Measurements from ENCODE around the gene HDAC4.

- TF ChIP-seq, protein P1, sequence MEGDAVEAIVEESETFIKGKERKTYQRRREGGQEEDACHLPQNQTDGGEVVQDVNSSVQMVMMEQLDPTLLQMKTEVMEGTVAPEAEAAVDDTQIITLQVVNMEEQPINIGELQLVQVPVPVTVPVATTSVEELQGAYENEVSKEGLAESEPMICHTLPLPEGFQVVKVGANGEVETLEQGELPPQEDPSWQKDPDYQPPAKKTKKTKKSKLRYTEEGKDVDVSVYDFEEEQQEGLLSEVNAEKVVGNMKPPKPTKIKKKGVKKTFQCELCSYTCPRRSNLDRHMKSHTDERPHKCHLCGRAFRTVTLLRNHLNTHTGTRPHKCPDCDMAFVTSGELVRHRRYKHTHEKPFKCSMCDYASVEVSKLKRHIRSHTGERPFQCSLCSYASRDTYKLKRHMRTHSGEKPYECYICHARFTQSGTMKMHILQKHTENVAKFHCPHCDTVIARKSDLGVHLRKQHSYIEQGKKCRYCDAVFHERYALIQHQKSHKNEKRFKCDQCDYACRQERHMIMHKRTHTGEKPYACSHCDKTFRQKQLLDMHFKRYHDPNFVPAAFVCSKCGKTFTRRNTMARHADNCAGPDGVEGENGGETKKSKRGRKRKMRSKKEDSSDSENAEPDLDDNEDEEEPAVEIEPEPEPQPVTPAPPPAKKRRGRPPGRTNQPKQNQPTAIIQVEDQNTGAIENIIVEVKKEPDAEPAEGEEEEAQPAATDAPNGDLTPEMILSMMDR (IDR thresholded peaks at IDR 0.05) = no peak
- TF ChIP-seq POLR2A (IDR thresholded peaks at IDR 0.05) = no peak
Measured at GRCh38 chr2:239105234-239105633, 295.6 kb downstream of the HDAC4 start.

Data from testis (tissue), 2 donors.